IMR-90 (cell line): ENCODE data around the gene NUCB2. TPM values are rescaled to one million over a fixed set of nuclear protein-coding genes. Genes with fewer than 3 reads are reported as not detected.

Experiments used
- ATAC-seq: fragments of 200-7000 bp; cut with Tn5 transposase; 2 replicates; pipeline ENCODE4 v1.9.1; 2020; ENCODE audit warnings: low read depth, mild to moderate bottlenecking, moderate library complexity
- BruUV-seq: library from RNA; stranded (reverse); fragments of 400-500 nt; replicated peaks from 2 replicates; lab custom pipeline; 2021; lab: Mats Ljungman, UMichigan
- CTCF ChIA-PET: fragments of 300-600 bp; formaldehyde crosslinking; extraction: SDS; loops from one replicate; lab custom pipeline; 2021; ENCODE audit warnings: antibody characterized with exemption; lab: Yijun Ruan, JAX
- POLR2A ChIA-PET: fragments of 300-600 bp; sonication (Branson Sonifier 250); formaldehyde crosslinking; loops from one replicate; lab custom pipeline; 2022; ENCODE audit warnings: antibody characterized with exemption; ENCODE audit not compliant: unreplicated experiment; lab: Charles Lee
- DNase-seq: peaks from one replicate; pipeline ENCODE4 v3.0.0; 2013
- H2AFZ ChIP-seq: replicated peaks from 2 replicates; pipeline ENCODE3; 2013; ENCODE audit warnings: low read length, mild to moderate bottlenecking; ENCODE audit not compliant: poor library complexity
- H2AK5ac ChIP-seq: 2 replicates; pipeline ENCODE4 v1.6.1; 2013; ENCODE audit warnings: low read depth, low read length, inconsistent platforms
- H2AK9ac ChIP-seq: replicated peaks from 2 replicates; pipeline ENCODE3; 2013; ENCODE audit warnings: mild to moderate bottlenecking, low read depth, low read length, moderate library complexity; ENCODE audit not compliant: poor library complexity
- H2BK120ac ChIP-seq: 2 replicates; pipeline ENCODE4 v1.6.1; 2013; ENCODE audit warnings: low read depth, low read length, inconsistent platforms
- H2BK15ac ChIP-seq: 3 replicates; pipeline ENCODE4 v1.6.1; 2013; ENCODE audit warnings: low read depth, low read length, inconsistent platforms
- H2BK20ac ChIP-seq: 2 replicates; pipeline ENCODE4 v1.6.1; 2013; ENCODE audit warnings: low read depth, mild to moderate bottlenecking, inconsistent platforms, low read length, moderate library complexity
- H2BK5ac ChIP-seq: 2 replicates; pipeline ENCODE4 v1.6.1; 2013; ENCODE audit warnings: mild to moderate bottlenecking, low read depth, low read length, inconsistent platforms; ENCODE audit not compliant: poor library complexity, severe bottlenecking
- H3K14ac ChIP-seq: replicated peaks from 2 replicates; pipeline ENCODE4 v1.6.1; 2013; ENCODE audit warnings: low read depth, low read length, inconsistent platforms
- H3K18ac ChIP-seq: 2 replicates; pipeline ENCODE4 v1.6.1; 2013; ENCODE audit warnings: low read depth, low read length, control low read depth
- H3K23ac ChIP-seq: 2 replicates; pipeline ENCODE4 v1.6.1; 2013; ENCODE audit warnings: low read depth, low read length, inconsistent platforms
- H3K27ac ChIP-seq: 2 replicates; pipeline ENCODE4 v1.5.1; 2013; ENCODE audit warnings: mild to moderate bottlenecking, control low read depth, low read length; ENCODE audit not compliant: insufficient read depth
- H3K27me3 ChIP-seq: 2 replicates; pipeline ENCODE4 v1.6.1; 2013; ENCODE audit warnings: low read length; ENCODE audit not compliant: control insufficient read depth, insufficient read depth
- H3K36me3 ChIP-seq: 2 replicates; pipeline ENCODE4 v1.6.1; 2013; ENCODE audit warnings: low read length, mixed read lengths; ENCODE audit not compliant: control insufficient read depth, insufficient read depth
- H3K4ac ChIP-seq: 2 replicates; pipeline ENCODE4 v1.6.1; 2013; ENCODE audit warnings: low read depth, low read length, inconsistent platforms
- H3K4me1 ChIP-seq: 2 replicates; pipeline ENCODE4 v1.6.1; 2013; ENCODE audit warnings: low read length, mixed read lengths; ENCODE audit not compliant: control insufficient read depth, insufficient read depth
- H3K4me2 ChIP-seq: 2 replicates; pipeline ENCODE4 v1.6.1; 2013; ENCODE audit warnings: low read depth, mild to moderate bottlenecking, control low read depth, low read length, moderate library complexity
- H3K4me3 ChIP-seq: 2 replicates; pipeline ENCODE4 v1.5.1; 2013; ENCODE audit warnings: low read depth, mild to moderate bottlenecking, control low read depth, low read length, moderate library complexity; ENCODE audit not compliant: insufficient read depth
- H3K56ac ChIP-seq: 2 replicates; pipeline ENCODE4 v1.6.1; 2013; ENCODE audit warnings: low read length, inconsistent platforms; ENCODE audit not compliant: insufficient read depth; ENCODE audit errors: extremely low read depth
- H3K79me1 ChIP-seq, 2 experiments: 2 replicates each; pipeline ENCODE4 v1.6.1; 2013; ENCODE audit warnings: low read length in 2 of 2, inconsistent platforms in 1 of 2, low read depth in 1 of 2
- H3K9ac ChIP-seq: 2 replicates; pipeline ENCODE4 v1.6.1; 2013; ENCODE audit warnings: low read depth, low read length, control low read depth
- H3K9me1 ChIP-seq: 2 replicates; pipeline ENCODE4 v1.6.1; 2013; ENCODE audit warnings: low read length, inconsistent platforms; ENCODE audit not compliant: insufficient read depth
- H3K9me3 ChIP-seq: 2 replicates; pipeline ENCODE4 v1.6.1; 2013; ENCODE audit warnings: low read length; ENCODE audit not compliant: control insufficient read depth, insufficient read depth
- H4K20me1 ChIP-seq: 2 replicates; pipeline ENCODE4 v1.6.1; 2013; ENCODE audit warnings: low read length, inconsistent platforms; ENCODE audit not compliant: insufficient read depth
- H4K5ac ChIP-seq: 2 replicates; pipeline ENCODE4 v1.6.1; 2013; ENCODE audit warnings: mild to moderate bottlenecking, low read depth, low read length, control low read depth
- H4K8ac ChIP-seq, 2 experiments: 2 replicates each; pipeline ENCODE4 v1.6.1; 2013; ENCODE audit warnings: low read depth in 2 of 2, low read length in 2 of 2, control low read depth in 1 of 2, inconsistent platforms in 1 of 2
- H4K91ac ChIP-seq: 2 replicates; pipeline ENCODE4 v1.6.1; 2013; ENCODE audit warnings: low read depth, low read length, inconsistent platforms; ENCODE audit not compliant: insufficient read depth
- CTCF ChIP-seq: conservative IDR thresholded peaks from 2 replicates; pipeline ENCODE4 v1.5.1; 2012; ENCODE audit warnings: mild to moderate bottlenecking, low read depth, low read length, improper control_type of control experiment
- MAZ ChIP-seq: IDR thresholded peaks from 2 replicates; pipeline ENCODE4 v1.6.1; 2012; ENCODE audit warnings: low read depth, mild to moderate bottlenecking, low read length, improper control_type of control experiment, moderate library complexity, borderline replicate concordance
- RAD21 ChIP-seq: IDR thresholded peaks from 2 replicates; pipeline ENCODE4 v1.6.1; 2012; ENCODE audit warnings: low read length, improper control_type of control experiment
- WGBS, 2 experiments: methylation state at CpG; one replicate each; pipeline versions ENCODE4 v1.1.5 to v1.1.7; 2013; ENCODE audit warnings: missing lambda C conversion rate in 2 of 2; ENCODE audit not compliant: insufficient read length in 1 of 2; ENCODE audit errors: extremely low coverage in 2 of 2; 5-methylcytosine and 5-hydroxymethylcytosine counted together
- dilution Hi-C: fragments of 300-500 bp; cut with HindIII; formaldehyde crosslinking; loops from one replicate; pipeline ENCODE4 v1.14.3; 2018; ENCODE audit warnings: low sequenced_read_pairs; ENCODE audit not compliant: unreplicated experiment
- in situ Hi-C: fragments of 300-500 bp; cut with MboI; formaldehyde crosslinking; loops from 3 replicates; pipeline ENCODE4 v1.14.3; 2019; ENCODE audit warnings: low sequenced_read_pairs, inconsistent platforms, mixed read lengths
- intact Hi-C: fragments of 100-400 bp; cut with micrococcal nuclease; formaldehyde crosslinking; loops from 2 replicates; pipeline ENCODE4 v1.10.0; 2022
- polyA plus RNA-seq, 3 experiments: library from polyadenylated mRNA; depleted of rRNA; stranded (reverse); fragments of >200 nt; gene quantifications; 2 replicates each; pipeline ENCODE4 v1.2.3, GENCODE V29; 2012; ENCODE audit warnings: low replicate concordance in 1 of 3
- total RNA-seq: library from RNA; depleted of rRNA; stranded (reverse); fragments of >200 nt; gene quantifications from 2 replicates; pipeline ENCODE4 v1.2.3, GENCODE V29; 2012

NUCB2 gene
- total and polyA plus RNA-seq, 2 of the 4 experiments (the other 2 are of a cell fraction): 52.7 to 55.4 TPM

GRCh38 chr11:17313349-17314231 is 37.1 kb downstream of the NUCB2 start:
- no peaks in the 10 kb centered on the region for H3K27me3 ChIP-seq
- BruUV-seq: TSS peak; percentile 98
- POLR2A ChIA-PET: interaction anchor here (0.8 kb wide), 1 partner anchor 36 kb away, joined by 3 read pairs; no protein-coding TSS in a partner anchor
- H2AK5ac ChIP-seq: peak overlapping the region; percentile 54
- peak overlapping the region; percentile 73 for H3K56ac ChIP-seq
- DNase-seq (no peak), ATAC-seq (peak; percentile 59)
- WGBS, 2 experiments: 100% methylated on average over 1 of the region's 8 CpGs; no CpG with 5 or more reads in 1 of the 2 experiments
- peaks cover 6% of the 10 kb centered on the region for H3K36me3 ChIP-seq
- no peaks in the 10 kb centered on the region for H3K79me1 ChIP-seq
- dilution Hi-C loops: no loop called here
- no peaks in the 10 kb centered on the region for H3K9me3 ChIP-seq
- peak overlapping the region; percentile 28 for H3K23ac ChIP-seq
- H4K20me1 ChIP-seq: no peaks in the 10 kb centered on the region
- H2BK120ac ChIP-seq: peak overlapping the region; percentile 75
- peak overlapping the region; percentile 35; the same call in 2 of the 3 replicates for H2BK15ac ChIP-seq
- peak overlapping the region; percentile 13; the same call in 1 of the 2 replicates for H3K9ac ChIP-seq
- no peak overlapping the region for H3K4me3 ChIP-seq
- in situ Hi-C loops: no loop called here
- H3K4ac ChIP-seq: peak overlapping the region; percentile 78
- H4K91ac ChIP-seq: peak overlapping the region; percentile 40
- intact Hi-C loops: loop anchor here (2.0 kb wide), 1 partner anchor 37 kb away; the partner anchor contains the start of gene NCR3LG1
- H2AFZ ChIP-seq: peak overlapping the region; percentile 16
- peak overlapping the region; percentile 68 for H2BK20ac ChIP-seq
- peak overlapping the region; percentile 80 for H3K4me2 ChIP-seq
- peak overlapping the region; percentile 57 to 85 for H4K8ac ChIP-seq
- CTCF ChIA-PET: interaction anchor here (1.0 kb wide), 1 partner anchor 17 kb away, joined by 3 read pairs; no protein-coding TSS in a partner anchor
- peaks cover 10% of the 10 kb centered on the region for H3K4me1 ChIP-seq
- peak overlapping the region; percentile 99 for H3K18ac ChIP-seq
- no peak overlapping the region for H2AK9ac ChIP-seq
- H3K9me1 ChIP-seq: 0 out of 2 replicates have a peak, but pooled peaks cover 6% of the 10 kb centered on the region
- H4K5ac ChIP-seq: peak overlapping the region; percentile 96
- H3K14ac ChIP-seq: peak overlapping the region; percentile 86
- H2BK5ac ChIP-seq: peak overlapping the region; percentile 98
- peak overlapping the region; percentile 86 for H3K27ac ChIP-seq
- TF ChIP-seq MAZ (no peak), RAD21 (no peak), CTCF (no peak)
